Activated CD4-positive, alpha-beta T cell treated with anti-CD3 and anti-CD28 coated beads, Interleukin-2, amount 10 ng/mL, durations not matched to agents 24 days and 14 days (primary cell): Measurements from ENCODE around the gene ZFR2. TPM values are rescaled to one million over a fixed set of nuclear protein-coding genes. Genes with fewer than 3 reads are reported as not detected.
"Not testable (repeated sequence)": the region's sequence is repeated elsewhere in the genome, so short reads cannot be mapped to it uniquely, and the experiment has no call there.

ENCODE experiments used
- DNase-seq: peaks from one replicate; pipeline ENCODE4 v3.0.0; 2022
- H3K27ac Mint-ChIP-seq: one replicate; pipeline ENCODE4 v1.8.0; 2022; ENCODE audit warnings: mild to moderate bottlenecking, mixed read lengths
- H3K27me3 Mint-ChIP-seq: one replicate; pipeline ENCODE4 v1.8.0; 2022; ENCODE audit warnings: mixed read lengths
- H3K36me3 Mint-ChIP-seq: one replicate; pipeline ENCODE4 v1.8.0; 2022; ENCODE audit warnings: low read depth, mild to moderate bottlenecking, mixed read lengths
- H3K4me1 Mint-ChIP-seq: one replicate; pipeline ENCODE4 v1.8.0; 2021; ENCODE audit warnings: mixed read lengths
- H3K4me3 Mint-ChIP-seq: one replicate; pipeline ENCODE4 v1.8.0; 2022; ENCODE audit warnings: mild to moderate bottlenecking, moderate library complexity, mixed read lengths
- H3K9me3 Mint-ChIP-seq: one replicate; pipeline ENCODE4 v1.8.0; 2021; ENCODE audit warnings: mixed read lengths
- intact Hi-C: fragments of 100-400 bp; cut with micrococcal nuclease; formaldehyde crosslinking; loops from one replicate; pipeline ENCODE4 v1.15.1; 2023
- total RNA-seq: library from RNA; stranded (reverse); gene quantifications from 2 replicates; pipeline ENCODE4 v1.2.3, GENCODE V29; 2022

ZFR2 gene
- total RNA-seq, 1 donor from 2014 or later: not detected

- Mint-ChIP-seq H3K4me1 (peaks cover 17% of the 10 kb centered on the region), H3K4me3 (peak overlapping the region; percentile 28), H3K9me3 (no peaks in the 10 kb centered on the region), H3K27me3 (peaks cover 1% of the 10 kb centered on the region), H3K36me3 (no peaks in the 10 kb centered on the region), H3K27ac (peak overlapping the region; percentile 74)
- intact Hi-C loops: loop anchor here (1.0 to 5.0 kb wide), 2 partner anchors 61 to 100 kb away; partner anchors contain the start of gene APBA3
- peak; percentile 97 for DNase-seq
Measured at GRCh38 chr19:3821857-3822364, 46.9 kb downstream of the ZFR2 start.

GRCh38 chr19:3821156-3821555 is 47.7 kb downstream of the ZFR2 start:
- Mint-ChIP-seq H3K36me3 (no peaks in the 10 kb centered on the region), H3K27me3 (peaks cover 1% of the 10 kb centered on the region), H3K9me3 (no peaks in the 10 kb centered on the region), H3K4me1 (peaks cover 17% of the 10 kb centered on the region), H3K27ac (no peak overlapping the region), H3K4me3 (no peak overlapping the region)
- intact Hi-C loops: loop anchor here (5.0 kb wide), 1 partner anchor 99 kb away; no protein-coding TSS in a partner anchor
- DNase-seq: no peak

GRCh38 chr19:3819989-3820388 is 48.8 kb downstream of the ZFR2 start:
- Mint-ChIP-seq H3K9me3 (no peaks in the 10 kb centered on the region), H3K27me3 (peaks cover 1% of the 10 kb centered on the region), H3K27ac (peak overlapping the region; percentile 34), H3K4me3 (no peak overlapping the region), H3K36me3 (no peaks in the 10 kb centered on the region), H3K4me1 (peaks cover 19% of the 10 kb centered on the region)
- no peak for DNase-seq
- intact Hi-C loops: loop anchor here (2.0 to 5.0 kb wide), 2 partner anchors 35 to 98 kb away; no protein-coding TSS in a partner anchor

- intact Hi-C loops: loop anchor here (1.0 to 2.0 kb wide), 2 partner anchors 34 to 57 kb away; partner anchors contain the start of gene MRPL54
- no peak overlapping the region for H3K4me3 Mint-ChIP-seq
- H3K36me3 Mint-ChIP-seq: no peaks in the 10 kb centered on the region
- no peak overlapping the region for H3K27ac Mint-ChIP-seq
- H3K27me3 Mint-ChIP-seq: peaks cover 1% of the 10 kb centered on the region
- peaks cover 29% of the 10 kb centered on the region for H3K4me1 Mint-ChIP-seq
- DNase-seq: no peak
- no peaks in the 10 kb centered on the region for H3K9me3 Mint-ChIP-seq
Measured at GRCh38 chr19:3818918-3819317, 49.9 kb downstream of the ZFR2 start.

GRCh38 chr19:3818466-3818865 is 50.4 kb downstream of the ZFR2 start:
- peaks cover 34% of the 10 kb centered on the region for H3K4me1 Mint-ChIP-seq
- intact Hi-C loops: loop anchor here (1.0 to 2.0 kb wide), 2 partner anchors 34 to 56 kb away; partner anchors contain the start of gene MRPL54
- peaks cover 1% of the 10 kb centered on the region for H3K27me3 Mint-ChIP-seq
- peak overlapping the region; percentile 79 for H3K27ac Mint-ChIP-seq
- H3K9me3 Mint-ChIP-seq: no peaks in the 10 kb centered on the region
- no peaks in the 10 kb centered on the region for H3K36me3 Mint-ChIP-seq
- H3K4me3 Mint-ChIP-seq: peak overlapping the region; percentile 26
- DNase-seq: peak; percentile 78

- Mint-ChIP-seq H3K36me3 (peaks cover 1% of the 10 kb centered on the region), H3K27ac (peak overlapping the region; percentile 79), H3K9me3 (no peaks in the 10 kb centered on the region), H3K4me3 (peak overlapping the region; percentile 26), H3K27me3 (no peaks in the 10 kb centered on the region), H3K4me1 (peaks cover 39% of the 10 kb centered on the region)
- intact Hi-C loops: loop anchor here (1.0 to 2.0 kb wide), 2 partner anchors 33 to 55 kb away; partner anchors contain the start of gene MRPL54
- no peak for DNase-seq
Measured at GRCh38 chr19:3817761-3818160, 51.1 kb downstream of the ZFR2 start.

- Mint-ChIP-seq H3K4me3 (no peak overlapping the region), H3K4me1 (peaks cover 42% of the 10 kb centered on the region), H3K9me3 (peaks cover 3% of the 10 kb centered on the region), H3K27me3 (peaks cover 2% of the 10 kb centered on the region), H3K36me3 (peaks cover 4% of the 10 kb centered on the region), H3K27ac (no peak overlapping the region)
- no peak for DNase-seq
- intact Hi-C loops: no loop called here
Measured at GRCh38 chr19:3816566-3817218, 52.1 kb downstream of the ZFR2 start.

- H3K27ac Mint-ChIP-seq, H3K4me3 Mint-ChIP-seq, DNase-seq, intact Hi-C loops, H3K36me3 Mint-ChIP-seq, H3K9me3 Mint-ChIP-seq, H3K27me3 Mint-ChIP-seq: not testable (repeated sequence)
- H3K4me1 Mint-ChIP-seq: peaks cover 40% of the 10 kb centered on the region
Measured at GRCh38 chr19:3816148-3816547, 52.7 kb downstream of the ZFR2 start.

GRCh38 chr19:3814648-3815047 is 54.2 kb downstream of the ZFR2 start:
- peak overlapping the region; percentile 83 for H3K27ac Mint-ChIP-seq
- H3K27me3 Mint-ChIP-seq: peaks cover 2% of the 10 kb centered on the region
- peak overlapping the region; percentile 34 for H3K4me3 Mint-ChIP-seq
- DNase-seq: no peak
- intact Hi-C loops: no loop called here
- H3K36me3 Mint-ChIP-seq: peaks cover 4% of the 10 kb centered on the region
- peaks cover 3% of the 10 kb centered on the region for H3K9me3 Mint-ChIP-seq
- peaks cover 37% of the 10 kb centered on the region for H3K4me1 Mint-ChIP-seq

GRCh38 chr19:3813473-3814392 is 55.1 kb downstream of the ZFR2 start:
- Mint-ChIP-seq H3K4me3 (no peak overlapping the region), H3K27ac (peak overlapping the region; percentile 83), H3K9me3 (peaks cover 3% of the 10 kb centered on the region), H3K4me1 (peaks cover 37% of the 10 kb centered on the region), H3K36me3 (peaks cover 4% of the 10 kb centered on the region), H3K27me3 (peaks cover 2% of the 10 kb centered on the region)
- intact Hi-C loops: no loop called here
- DNase-seq: no peak

GRCh38 chr19:3810708-3811355 is 58.0 kb downstream of the ZFR2 start:
- Mint-ChIP-seq H3K9me3 (peaks cover 7% of the 10 kb centered on the region), H3K4me3 (no peak overlapping the region), H3K27ac (no peak overlapping the region), H3K27me3 (peaks cover 2% of the 10 kb centered on the region), H3K4me1 (peaks cover 40% of the 10 kb centered on the region), H3K36me3 (peaks cover 4% of the 10 kb centered on the region)
- intact Hi-C loops: no loop called here
- no peak for DNase-seq

GRCh38 chr19:3809881-3810707 is 58.7 kb downstream of the ZFR2 start:
- intact Hi-C loops: no loop called here
- peaks cover 39% of the 10 kb centered on the region for H3K4me1 Mint-ChIP-seq
- H3K27ac Mint-ChIP-seq: no peak overlapping the region
- H3K36me3 Mint-ChIP-seq: peaks cover 4% of the 10 kb centered on the region
- no peak for DNase-seq
- no peak overlapping the region for H3K4me3 Mint-ChIP-seq
- peaks cover 2% of the 10 kb centered on the region for H3K27me3 Mint-ChIP-seq
- H3K9me3 Mint-ChIP-seq: peaks cover 7% of the 10 kb centered on the region
